ENCODE data around the gene ATG16L1.

DNA sequence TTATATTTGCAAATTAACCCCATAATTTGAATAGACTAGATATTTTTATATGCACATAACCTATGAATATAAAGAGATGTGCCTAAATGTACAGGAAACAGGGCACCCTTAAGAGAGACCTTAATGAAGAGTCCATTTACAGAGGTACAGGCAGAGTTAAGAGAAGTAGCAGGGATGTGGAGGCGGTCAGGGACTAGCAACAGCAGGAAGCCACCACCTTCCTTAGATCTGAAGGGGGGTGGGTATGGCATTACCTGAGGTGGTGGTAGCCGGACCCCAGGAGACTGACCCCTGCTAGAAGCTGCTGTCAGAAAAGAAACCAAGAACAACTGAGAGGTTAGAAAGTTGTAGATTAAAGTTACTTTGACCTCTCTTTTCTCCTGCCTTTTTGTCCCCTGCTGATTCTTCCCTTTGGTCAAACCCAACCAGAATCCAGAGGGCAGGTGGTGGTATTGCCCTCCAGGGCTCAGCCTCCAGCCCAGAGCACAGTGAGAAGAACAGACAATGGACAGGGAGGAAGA lies 24.9 kb upstream of the ATG16L1 start:
- TF ChIP-seq POLR2A (IDR thresholded peaks at IDR 0.05) (no peak), CTCF (IDR thresholded peaks at IDR 0.05) (no peak), EP300 (IDR thresholded peaks at IDR 0.05) (no peak)
